Measurements from ENCODE around the gene AXL. TPM values are rescaled to one million over a fixed set of nuclear protein-coding genes. Genes with fewer than 3 reads are reported as not detected.

AXL gene
- total RNA-seq, 1 donor from 2014 or later, result 6.4 TPM

- Mint-ChIP-seq H3K4me3 (no peak overlapping the region), H3K36me3 (ENCODE audit: low read depth) (no peaks in the 10 kb centered on the region), H3K4me1 (no peaks in the 10 kb centered on the region), H3K27ac (ENCODE audit: unreplicated experiment) (no peak overlapping the region), H3K9me3 (no peaks in the 10 kb centered on the region), H3K27me3 (ENCODE audit: low read depth) (no peaks in the 10 kb centered on the region)
- DNase-seq (ENCODE audit: low read depth, low spot score), result no peak
- no peak for TF ChIP-seq CTCF (conservative IDR thresholded peaks at IDR 0.05)
Measured at GRCh38 chr19:41241859-41242258, 22.8 kb downstream of the AXL start.

GRCh38 chr19:41244117-41244516, 25.1 kb downstream of the AXL start:
- H3K4me3 Mint-ChIP-seq, result no peak overlapping the region
- no peak for TF ChIP-seq CTCF (conservative IDR thresholded peaks at IDR 0.05)
- no peaks in the 10 kb centered on the region for H3K4me1 Mint-ChIP-seq
- no peaks in the 10 kb centered on the region for H3K9me3 Mint-ChIP-seq
- H3K27ac Mint-ChIP-seq (ENCODE audit: unreplicated experiment), result no peak overlapping the region
- DNase-seq (ENCODE audit: low read depth, low spot score), result no peak
- no peaks in the 10 kb centered on the region for H3K36me3 Mint-ChIP-seq (ENCODE audit: low read depth)
- H3K27me3 Mint-ChIP-seq (ENCODE audit: low read depth), result no peaks in the 10 kb centered on the region

GRCh38 chr19:41245843-41246242, 26.8 kb downstream of the AXL start:
- TF ChIP-seq CTCF (conservative IDR thresholded peaks at IDR 0.05), result no peak
- no peak overlapping the region for H3K4me3 Mint-ChIP-seq
- no peak overlapping the region for H3K27ac Mint-ChIP-seq (ENCODE audit: unreplicated experiment)
- no peaks in the 10 kb centered on the region for H3K9me3 Mint-ChIP-seq
- H3K4me1 Mint-ChIP-seq, result no peaks in the 10 kb centered on the region
- no peaks in the 10 kb centered on the region for H3K36me3 Mint-ChIP-seq (ENCODE audit: low read depth)
- DNase-seq (ENCODE audit: low read depth, low spot score), result no peak
- H3K27me3 Mint-ChIP-seq (ENCODE audit: low read depth), result no peaks in the 10 kb centered on the region

GRCh38 chr19:41248895-41249294, 29.9 kb downstream of the AXL start:
- no peaks in the 10 kb centered on the region for H3K27me3 Mint-ChIP-seq (ENCODE audit: low read depth)
- H3K27ac Mint-ChIP-seq (ENCODE audit: unreplicated experiment), result no peak overlapping the region
- no peak for TF ChIP-seq CTCF (conservative IDR thresholded peaks at IDR 0.05)
- no peaks in the 10 kb centered on the region for H3K4me1 Mint-ChIP-seq
- H3K36me3 Mint-ChIP-seq (ENCODE audit: low read depth), result no peaks in the 10 kb centered on the region
- DNase-seq (ENCODE audit: low read depth, low spot score), result no peak
- H3K9me3 Mint-ChIP-seq, result no peaks in the 10 kb centered on the region
- H3K4me3 Mint-ChIP-seq, result no peak overlapping the region

GRCh38 chr19:41249707-41250423, 30.8 kb downstream of the AXL start:
- no peaks in the 10 kb centered on the region for H3K9me3 Mint-ChIP-seq
- no peaks in the 10 kb centered on the region for H3K4me1 Mint-ChIP-seq
- H3K27ac Mint-ChIP-seq (ENCODE audit: unreplicated experiment), result no peak overlapping the region
- DNase-seq (ENCODE audit: low read depth, low spot score), result no peak
- H3K27me3 Mint-ChIP-seq (ENCODE audit: low read depth), result no peaks in the 10 kb centered on the region
- H3K4me3 Mint-ChIP-seq, result no peak overlapping the region
- no peaks in the 10 kb centered on the region for H3K36me3 Mint-ChIP-seq (ENCODE audit: low read depth)
- TF ChIP-seq CTCF (conservative IDR thresholded peaks at IDR 0.05), result no peak

Data from neural crest cell (in vitro differentiated cells).